ENCODE measurements around the gene TMEM53.

TMEM53 gene

DNA sequence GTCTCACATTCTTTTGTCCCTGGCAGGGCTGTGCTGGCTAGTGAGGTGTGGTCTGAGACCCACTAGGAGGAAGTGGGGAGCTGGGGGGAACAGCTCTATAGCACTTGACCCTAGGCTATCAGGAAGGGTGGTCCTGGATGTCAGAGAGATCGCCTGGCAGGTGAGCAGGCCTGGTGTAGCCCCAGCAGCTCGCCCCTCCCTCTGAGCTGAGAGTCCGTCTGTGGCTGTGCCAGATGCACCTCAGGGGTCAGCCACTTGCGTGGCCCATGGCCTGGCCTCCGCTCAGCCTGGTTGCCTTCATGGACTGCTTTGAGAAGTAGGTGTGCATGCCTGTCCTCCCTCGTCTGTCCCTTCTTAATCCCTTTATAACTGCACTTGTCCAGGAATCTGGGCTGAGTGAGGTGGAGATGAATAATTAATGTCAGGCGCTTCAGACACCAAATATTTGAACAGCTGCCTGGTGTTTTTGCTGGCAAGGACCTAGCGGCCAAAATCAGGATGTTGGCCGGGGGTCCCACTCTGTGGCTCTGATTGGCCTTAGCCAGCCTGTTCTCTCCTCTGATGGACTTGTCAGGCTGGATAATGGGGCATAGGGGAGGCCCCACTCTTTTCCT is 30.5 kb downstream of the TMEM53 start:
- no peak for DNase-seq (ENCODE audit: extremely low spot score)
- ChIA-PET POLR2A (interaction anchor here (4.6 kb wide), 1 partner anchor 12 kb away, joined by 54 read pairs; no protein-coding TSS in a partner anchor), CTCF (interaction anchor here (4.2 kb wide), 1 partner anchor 9 kb away, joined by 19 read pairs; no protein-coding TSS in a partner anchor)
- no peak for TF ChIP-seq HDGF (IDR thresholded peaks at IDR 0.05; ENCODE audit: borderline replicate concordance)
- no peak for TF ChIP-seq ZNF384 (IDR thresholded peaks at IDR 0.05)
- no peak for TF ChIP-seq PKNOX1 (IDR thresholded peaks at IDR 0.05)

GRCh38 chr1:44642925-44643324 is 31.4 kb downstream of the TMEM53 start:
- ChIA-PET CTCF (interaction anchor here (4.2 kb wide), 1 partner anchor 9 kb away, joined by 19 read pairs; no protein-coding TSS in a partner anchor), POLR2A (interaction anchor here (1.9 to 4.6 kb wide), 2 partner anchors 10 to 11 kb away, joined by 8 to 54 read pairs; no protein-coding TSS in a partner anchor)
- DNase-seq (ENCODE audit: extremely low spot score), result no peak
- TF ChIP-seq SP1 (IDR thresholded peaks at IDR 0.05) (no peak), FOXM1 (IDR thresholded peaks at IDR 0.05; ENCODE audit: borderline replicate concordance) (no peak), L3MBTL2 (conservative IDR thresholded peaks at IDR 0.05) (no peak)

- no peak for TF ChIP-seq CTBP1 (IDR thresholded peaks at IDR 0.05; ENCODE audit: borderline replicate concordance)
- no peak for TF ChIP-seq HDGF (IDR thresholded peaks at IDR 0.05; ENCODE audit: borderline replicate concordance)
- no peak for TF ChIP-seq PKNOX1 (IDR thresholded peaks at IDR 0.05)
- TF ChIP-seq L3MBTL2 (conservative IDR thresholded peaks at IDR 0.05), result no peak
- TF ChIP-seq NFRKB (IDR thresholded peaks at IDR 0.05), result no peak
- no peak for TF ChIP-seq SUZ12 (IDR thresholded peaks at IDR 0.05)
- no peak for TF ChIP-seq ELF4 (IDR thresholded peaks at IDR 0.05)
- TF ChIP-seq FOXK2 (IDR thresholded peaks at IDR 0.05), result no peak
- no peak for TF ChIP-seq FOXA1 (IDR thresholded peaks at IDR 0.05)
- no peak for TF ChIP-seq LEF1 (IDR thresholded peaks at IDR 0.05; ENCODE audit: borderline replicate concordance)
- no peak for TF ChIP-seq ZNF384 (IDR thresholded peaks at IDR 0.05)
- no peak for TF ChIP-seq BHLHE40 (IDR thresholded peaks at IDR 0.05; ENCODE audit: borderline replicate concordance)
- TF ChIP-seq TARDBP (IDR thresholded peaks at IDR 0.05), result no peak
- TF ChIP-seq ARNT (IDR thresholded peaks at IDR 0.05), result no peak
- ChIA-PET CTCF (interaction anchor here (1.1 to 4.2 kb wide), 2 partner anchors 10 to 11 kb away, joined by 3 to 19 read pairs; no protein-coding TSS in a partner anchor), POLR2A (interaction anchor here (1.1 to 4.6 kb wide), 3 partner anchors 10 to 32 kb away, joined by 3 to 54 read pairs (median 8); no protein-coding TSS in a partner anchor)
- DNase-seq (ENCODE audit: extremely low spot score), result no peak
Measured at GRCh38 chr1:44642255-44642654, 32.0 kb downstream of the TMEM53 start.

DNA sequence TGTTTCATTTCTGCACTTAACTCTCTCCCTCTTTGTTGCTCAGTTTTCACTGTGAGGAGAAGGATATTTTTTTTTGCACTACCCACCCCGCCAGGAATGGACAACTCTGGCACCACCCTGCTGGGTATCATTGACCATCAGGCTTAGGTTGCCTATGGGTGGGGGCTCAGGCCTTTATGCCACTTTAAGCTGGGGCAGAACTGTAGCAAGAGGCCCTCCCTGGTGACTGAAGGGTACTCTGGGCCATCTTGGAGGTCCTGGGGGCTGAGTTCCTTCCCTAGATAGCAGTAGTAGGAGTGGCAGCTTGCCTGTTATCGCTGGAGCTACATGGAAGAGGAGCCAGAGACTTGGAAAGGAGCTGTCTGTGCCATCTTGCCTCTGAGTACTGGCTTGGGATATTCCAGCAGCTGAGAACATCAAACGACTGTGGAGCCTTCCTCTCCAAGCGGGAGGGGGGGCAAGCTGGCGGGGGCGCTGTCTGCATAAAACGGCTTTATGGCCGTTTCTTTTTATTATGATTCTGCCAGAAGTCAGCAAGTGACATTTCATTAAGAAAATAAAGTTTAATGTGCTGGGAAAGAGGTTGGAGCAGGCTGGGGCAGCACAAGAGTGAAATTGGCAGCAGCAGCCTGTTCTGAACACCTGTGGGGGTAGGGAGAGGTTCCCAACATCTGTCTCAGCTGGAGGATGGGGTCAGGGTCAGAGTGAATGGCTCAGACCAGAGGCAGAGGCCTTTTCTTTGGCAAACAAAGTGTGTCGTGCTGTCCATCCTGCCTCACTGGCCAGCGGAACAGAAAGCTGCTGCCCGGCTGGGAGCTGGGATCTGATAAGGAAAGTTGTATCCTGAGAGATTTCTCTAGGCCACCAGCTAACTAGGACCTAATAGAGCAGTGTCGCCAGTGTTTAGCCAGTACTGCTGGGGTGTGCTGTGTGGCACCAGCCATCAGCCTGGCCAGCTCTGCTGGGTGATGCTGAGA is 32.9 kb downstream of the TMEM53 start:
- TF ChIP-seq FOXM1 (IDR thresholded peaks at IDR 0.05; ENCODE audit: borderline replicate concordance) (no peak), ARNT (IDR thresholded peaks at IDR 0.05) (no peak), NFRKB (IDR thresholded peaks at IDR 0.05) (no peak), TARDBP (IDR thresholded peaks at IDR 0.05) (no peak), CTBP1 (IDR thresholded peaks at IDR 0.05; ENCODE audit: borderline replicate concordance) (no peak), ZNF384 (IDR thresholded peaks at IDR 0.05) (no peak), SUZ12 (IDR thresholded peaks at IDR 0.05) (no peak)
- CTCF ChIA-PET, result interaction anchor here (1.1 to 4.2 kb wide), 2 partner anchors 11 kb away, joined by 3 to 19 read pairs; no protein-coding TSS in a partner anchor
- POLR2A ChIA-PET, result interaction anchor here (1.1 to 4.6 kb wide), 3 partner anchors 9 to 31 kb away, joined by 3 to 54 read pairs (median 8); no protein-coding TSS in a partner anchor
- DNase-seq (ENCODE audit: extremely low spot score), result no peak

DNA sequence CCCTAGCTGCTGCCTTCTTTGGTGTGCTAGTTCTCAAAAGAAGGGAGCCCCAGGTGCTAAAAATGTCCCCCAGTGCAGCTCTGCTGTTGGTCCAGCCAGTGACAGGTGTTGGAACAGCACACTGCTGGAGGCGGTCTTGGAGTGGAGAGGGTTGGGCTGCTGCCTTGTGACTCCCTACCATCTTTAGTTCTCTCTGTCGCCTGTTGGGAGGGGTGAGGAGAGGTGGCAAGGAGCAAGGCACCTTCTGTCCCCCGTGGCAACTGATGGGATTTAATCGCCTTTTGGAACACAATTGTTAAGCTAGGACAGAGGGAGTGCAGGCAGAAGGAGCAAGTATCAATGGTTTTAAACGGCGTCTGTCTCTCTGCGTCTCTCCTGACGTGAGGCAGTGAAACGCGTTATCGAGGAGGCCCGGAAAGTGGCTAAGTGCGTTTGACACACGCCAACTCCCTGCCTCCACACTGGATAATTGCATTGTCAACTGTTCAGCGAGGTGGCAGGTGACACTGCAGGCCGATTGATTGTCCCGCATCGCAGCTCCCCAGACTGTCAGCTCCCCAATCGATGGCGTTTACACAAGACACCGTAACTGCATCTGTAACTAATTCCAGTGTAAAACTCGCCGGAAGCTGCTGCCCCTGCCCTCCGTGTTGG is 34.0 kb downstream of the TMEM53 start:
- ChIA-PET CTCF (interaction anchor here (2.2 to 4.2 kb wide), 2 partner anchors 12 kb away, joined by 12 to 19 read pairs; no protein-coding TSS in a partner anchor), POLR2A (interaction anchor here (4.6 kb wide), 1 partner anchor 8 kb away, joined by 54 read pairs; no protein-coding TSS in a partner anchor)
- TF ChIP-seq LEF1 (IDR thresholded peaks at IDR 0.05; ENCODE audit: borderline replicate concordance) (no peak), FOXM1 (IDR thresholded peaks at IDR 0.05; ENCODE audit: borderline replicate concordance) (no peak), FOXA1 (IDR thresholded peaks at IDR 0.05) (no peak), FOXK2 (IDR thresholded peaks at IDR 0.05) (no peak), ELF4 (IDR thresholded peaks at IDR 0.05) (no peak), PKNOX1 (IDR thresholded peaks at IDR 0.05) (no peak), SP1 (IDR thresholded peaks at IDR 0.05) (no peak), HDGF (IDR thresholded peaks at IDR 0.05; ENCODE audit: borderline replicate concordance) (no peak), BHLHE40 (IDR thresholded peaks at IDR 0.05; ENCODE audit: borderline replicate concordance) (no peak), CTBP1 (IDR thresholded peaks at IDR 0.05; ENCODE audit: borderline replicate concordance) (no peak)
- no peak for DNase-seq (ENCODE audit: extremely low spot score)
